HepG2 (cell line): Measurements from ENCODE around the gene AGAP3. TPM values are rescaled to one million over a fixed set of nuclear protein-coding genes. Genes with fewer than 3 reads are reported as not detected.

Experiments
- CBX2 ChIP-seq, 2 experiments: fragments of 200-600 bp in 1 of 2; sonication (generic); formaldehyde crosslinking in 1 of 2; IDR thresholded peaks; 2 replicates each; pipeline versions ENCODE4 v1.7.0 to v1.8.1; 2018 to 2022; ENCODE audit warnings: low read depth in 2 of 2, low read length in 1 of 2, mild to moderate bottlenecking in 1 of 2, missing genetic modification reagents in 1 of 2
- EEA1 ChIP-seq: sonication (generic); formaldehyde crosslinking; IDR thresholded peaks from 2 replicates; pipeline ENCODE4 v1.5.1; 2020; ENCODE audit warnings: mild to moderate bottlenecking, missing genetic modification reagents, borderline replicate concordance
- ELF1 ChIP-seq: sonication (generic); formaldehyde crosslinking; IDR thresholded peaks from 2 replicates; pipeline ENCODE4 v1.4.0; 2020; ENCODE audit warnings: missing genetic modification reagents
- FLYWCH1 ChIP-seq: sonication (generic); formaldehyde crosslinking; IDR thresholded peaks from 2 replicates; pipeline ENCODE4 v1.8.1; 2023; ENCODE audit warnings: mild to moderate bottlenecking, missing genetic modification reagents
- HDAC1 ChIP-seq: sonication (generic); formaldehyde crosslinking; IDR thresholded peaks from 2 replicates; pipeline ENCODE4 v1.5.1; 2020; ENCODE audit warnings: mild to moderate bottlenecking, missing genetic modification reagents
- HNRNPL ChIP-seq: fragments of 200-400 bp; formaldehyde crosslinking; IDR thresholded peaks from 2 replicates; pipeline ENCODE4 v1.6.1; 2017; ENCODE audit warnings: mild to moderate bottlenecking, low read depth, low read length
- IRX3 ChIP-seq: sonication (generic); formaldehyde crosslinking; IDR thresholded peaks from 2 replicates; pipeline ENCODE4 v1.8.1; 2023; ENCODE audit warnings: mild to moderate bottlenecking, low read depth, missing genetic modification reagents, borderline replicate concordance
- KMT2A ChIP-seq: sonication (generic); formaldehyde crosslinking; IDR thresholded peaks from 2 replicates; pipeline ENCODE4 v1.4.0; 2020; ENCODE audit warnings: missing genetic modification reagents
- ZBTB42 ChIP-seq: sonication (generic); formaldehyde crosslinking; IDR thresholded peaks from 2 replicates; pipeline ENCODE4 v1.5.0; 2020; ENCODE audit warnings: mild to moderate bottlenecking, missing genetic modification reagents
- ZC3H4 ChIP-seq: sonication (generic); formaldehyde crosslinking; IDR thresholded peaks from 2 replicates; pipeline ENCODE4 v1.4.0; 2020; ENCODE audit warnings: missing genetic modification reagents, borderline replicate concordance
- ZFP36L1 ChIP-seq: sonication (generic); formaldehyde crosslinking; IDR thresholded peaks from 2 replicates; pipeline ENCODE4 v1.8.0; 2022; ENCODE audit warnings: mild to moderate bottlenecking, missing genetic modification reagents, moderate library complexity
- ZNF501 ChIP-seq: sonication (generic); formaldehyde crosslinking; IDR thresholded peaks from 2 replicates; pipeline ENCODE4 v1.5.1; 2020; ENCODE audit warnings: mild to moderate bottlenecking, moderate library complexity, missing genetic modification reagents
- ZNF777 ChIP-seq: sonication (generic); formaldehyde crosslinking; IDR thresholded peaks from 2 replicates; pipeline ENCODE4 v1.4.0; 2020; ENCODE audit warnings: missing genetic modification reagents
- ZSCAN20 ChIP-seq: sonication (generic); formaldehyde crosslinking; IDR thresholded peaks from 2 replicates; pipeline ENCODE4 v1.4.0; 2020; ENCODE audit warnings: missing genetic modification reagents, mild to moderate bottlenecking, borderline replicate concordance
- polyA plus RNA-seq, 8 experiments: library from polyadenylated mRNA; depleted of rRNA in 3 of 8; stranded (reverse) in 7 of 8; unstranded in 1 of 8; fragments of >200 nt; fragmentation: Illumina TruSeq in 4 of 8; extraction: Trizol in 4 of 8; gene quantifications; 2 replicates each; pipeline versions ENCODE4 v1.2.1 to v1.2.3, GENCODE V29; 2011 to 2016; ENCODE audit warnings: low read depth in 4 of 8, missing spikeins in 1 of 8, mixed read lengths in 1 of 8; ENCODE audit not compliant: insufficient read depth in 1 of 8
- total RNA-seq, 5 experiments: library from RNA; depleted of rRNA; stranded (reverse); fragments of >200 nt; fragmentation: Illumina TruSeq; extraction: Trizol; gene quantifications; 2 replicates each; pipeline ENCODE4 v1.2.3, GENCODE V29; 2016; ENCODE audit warnings: low read depth in 1 of 5
- TF ChIP-seq, protein P1 (sequence below): sonication (generic); formaldehyde crosslinking; IDR thresholded peaks from 2 replicates; pipeline ENCODE4 v1.4.0; 2020; ENCODE audit warnings: missing genetic modification reagents, borderline replicate concordance
- TF ChIP-seq, protein P2 (sequence below), 2 experiments: sonication (generic) in 1 of 2; formaldehyde crosslinking in 1 of 2; IDR thresholded peaks; 2 replicates each; pipeline versions ENCODE4 v1.4.0 to v1.6.1; 2016 to 2020; ENCODE audit warnings: borderline replicate concordance in 1 of 2, low read depth in 1 of 2, mild to moderate bottlenecking in 1 of 2, missing genetic modification reagents in 1 of 2
- TF ChIP-seq, protein P3 (sequence below): sonication (generic); formaldehyde crosslinking; IDR thresholded peaks from 2 replicates; pipeline ENCODE4 v1.8.1; 2023; ENCODE audit warnings: missing genetic modification reagents, inconsistent platforms, borderline replicate concordance
- TF ChIP-seq, protein P4 (sequence below): sonication (generic); formaldehyde crosslinking; IDR thresholded peaks from 2 replicates; pipeline ENCODE4 v1.5.0; 2020; ENCODE audit warnings: mild to moderate bottlenecking, missing genetic modification reagents, moderate library complexity

AGAP3 gene
- total and polyA plus RNA-seq, 2 of the 13 experiments (the other 11 are each of a cell fraction or from before 2014, with no cell fraction given): 31.3 to 61.4 TPM

GRCh38 chr7:151083071-151083823 is 3.0 kb upstream of the AGAP3 start, which contains the start of gene TMUB1 (continued):
- TF ChIP-seq, protein P1, sequence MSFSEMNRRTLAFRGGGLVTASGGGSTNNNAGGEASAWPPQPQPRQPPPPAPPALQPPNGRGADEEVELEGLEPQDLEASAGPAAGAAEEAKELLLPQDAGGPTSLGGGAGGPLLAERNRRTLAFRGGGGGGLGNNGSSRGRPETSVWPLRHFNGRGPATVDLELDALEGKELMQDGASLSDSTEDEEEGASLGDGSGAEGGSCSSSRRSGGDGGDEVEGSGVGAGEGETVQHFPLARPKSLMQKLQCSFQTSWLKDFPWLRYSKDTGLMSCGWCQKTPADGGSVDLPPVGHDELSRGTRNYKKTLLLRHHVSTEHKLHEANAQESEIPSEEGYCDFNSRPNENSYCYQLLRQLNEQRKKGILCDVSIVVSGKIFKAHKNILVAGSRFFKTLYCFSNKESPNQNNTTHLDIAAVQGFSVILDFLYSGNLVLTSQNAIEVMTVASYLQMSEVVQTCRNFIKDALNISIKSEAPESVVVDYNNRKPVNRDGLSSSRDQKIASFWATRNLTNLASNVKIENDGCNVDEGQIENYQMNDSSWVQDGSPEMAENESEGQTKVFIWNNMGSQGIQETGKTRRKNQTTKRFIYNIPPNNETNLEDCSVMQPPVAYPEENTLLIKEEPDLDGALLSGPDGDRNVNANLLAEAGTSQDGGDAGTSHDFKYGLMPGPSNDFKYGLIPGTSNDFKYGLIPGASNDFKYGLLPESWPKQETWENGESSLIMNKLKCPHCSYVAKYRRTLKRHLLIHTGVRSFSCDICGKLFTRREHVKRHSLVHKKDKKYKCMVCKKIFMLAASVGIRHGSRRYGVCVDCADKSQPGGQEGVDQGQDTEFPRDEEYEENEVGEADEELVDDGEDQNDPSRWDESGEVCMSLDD (CRISPR knock-in tag): no peak
- TF ChIP-seq, protein P2, sequence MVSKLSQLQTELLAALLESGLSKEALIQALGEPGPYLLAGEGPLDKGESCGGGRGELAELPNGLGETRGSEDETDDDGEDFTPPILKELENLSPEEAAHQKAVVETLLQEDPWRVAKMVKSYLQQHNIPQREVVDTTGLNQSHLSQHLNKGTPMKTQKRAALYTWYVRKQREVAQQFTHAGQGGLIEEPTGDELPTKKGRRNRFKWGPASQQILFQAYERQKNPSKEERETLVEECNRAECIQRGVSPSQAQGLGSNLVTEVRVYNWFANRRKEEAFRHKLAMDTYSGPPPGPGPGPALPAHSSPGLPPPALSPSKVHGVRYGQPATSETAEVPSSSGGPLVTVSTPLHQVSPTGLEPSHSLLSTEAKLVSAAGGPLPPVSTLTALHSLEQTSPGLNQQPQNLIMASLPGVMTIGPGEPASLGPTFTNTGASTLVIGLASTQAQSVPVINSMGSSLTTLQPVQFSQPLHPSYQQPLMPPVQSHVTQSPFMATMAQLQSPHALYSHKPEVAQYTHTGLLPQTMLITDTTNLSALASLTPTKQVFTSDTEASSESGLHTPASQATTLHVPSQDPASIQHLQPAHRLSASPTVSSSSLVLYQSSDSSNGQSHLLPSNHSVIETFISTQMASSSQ (IDR thresholded peaks at IDR 0.05; ENCODE audit: low read depth): no peak
- TF ChIP-seq, protein P2 (CRISPR knock-in tag; IDR thresholded peaks at IDR 0.05; ENCODE audit: borderline replicate concordance): no peak
- no peak for TF ChIP-seq ZSCAN20 (CRISPR knock-in tag)
- TF ChIP-seq, protein P3, sequence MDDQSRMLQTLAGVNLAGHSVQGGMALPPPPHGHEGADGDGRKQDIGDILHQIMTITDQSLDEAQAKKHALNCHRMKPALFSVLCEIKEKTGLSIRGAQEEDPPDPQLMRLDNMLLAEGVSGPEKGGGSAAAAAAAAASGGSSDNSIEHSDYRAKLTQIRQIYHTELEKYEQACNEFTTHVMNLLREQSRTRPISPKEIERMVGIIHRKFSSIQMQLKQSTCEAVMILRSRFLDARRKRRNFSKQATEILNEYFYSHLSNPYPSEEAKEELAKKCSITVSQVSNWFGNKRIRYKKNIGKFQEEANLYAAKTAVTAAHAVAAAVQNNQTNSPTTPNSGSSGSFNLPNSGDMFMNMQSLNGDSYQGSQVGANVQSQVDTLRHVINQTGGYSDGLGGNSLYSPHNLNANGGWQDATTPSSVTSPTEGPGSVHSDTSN (CRISPR knock-in tag): no peak
- 0 out of 2 replicates have a peak, but pooled peaks have one; percentile 45 for TF ChIP-seq ZNF501
- TF ChIP-seq EEA1: no peak
- no peak for TF ChIP-seq FLYWCH1 (CRISPR knock-in tag)
- no peak for TF ChIP-seq ZFP36L1
- TF ChIP-seq HDAC1 (CRISPR knock-in tag): peak; percentile 32; the same call in 1 of the 2 replicates
- TF ChIP-seq, protein P4, sequence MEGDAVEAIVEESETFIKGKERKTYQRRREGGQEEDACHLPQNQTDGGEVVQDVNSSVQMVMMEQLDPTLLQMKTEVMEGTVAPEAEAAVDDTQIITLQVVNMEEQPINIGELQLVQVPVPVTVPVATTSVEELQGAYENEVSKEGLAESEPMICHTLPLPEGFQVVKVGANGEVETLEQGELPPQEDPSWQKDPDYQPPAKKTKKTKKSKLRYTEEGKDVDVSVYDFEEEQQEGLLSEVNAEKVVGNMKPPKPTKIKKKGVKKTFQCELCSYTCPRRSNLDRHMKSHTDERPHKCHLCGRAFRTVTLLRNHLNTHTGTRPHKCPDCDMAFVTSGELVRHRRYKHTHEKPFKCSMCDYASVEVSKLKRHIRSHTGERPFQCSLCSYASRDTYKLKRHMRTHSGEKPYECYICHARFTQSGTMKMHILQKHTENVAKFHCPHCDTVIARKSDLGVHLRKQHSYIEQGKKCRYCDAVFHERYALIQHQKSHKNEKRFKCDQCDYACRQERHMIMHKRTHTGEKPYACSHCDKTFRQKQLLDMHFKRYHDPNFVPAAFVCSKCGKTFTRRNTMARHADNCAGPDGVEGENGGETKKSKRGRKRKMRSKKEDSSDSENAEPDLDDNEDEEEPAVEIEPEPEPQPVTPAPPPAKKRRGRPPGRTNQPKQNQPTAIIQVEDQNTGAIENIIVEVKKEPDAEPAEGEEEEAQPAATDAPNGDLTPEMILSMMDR (CRISPR knock-in tag): no peak
- no peak for TF ChIP-seq HNRNPL
- peak; percentile 83 for TF ChIP-seq ELF1 (CRISPR knock-in tag)
- TF ChIP-seq IRX3 (CRISPR knock-in tag): no peak
- TF ChIP-seq CBX2 (IDR thresholded peaks at IDR 0.05; ENCODE audit: low read depth, low read length): no peak
- no peak for TF ChIP-seq CBX2 (CRISPR knock-in tag; IDR thresholded peaks at IDR 0.05; ENCODE audit: low read depth)
- TF ChIP-seq ZC3H4: no peak
- no peak for TF ChIP-seq KMT2A (CRISPR knock-in tag)
- peak; percentile 60; the same call in 1 of the 2 replicates for TF ChIP-seq ZNF777 (CRISPR knock-in tag)
- TF ChIP-seq ZBTB42 (CRISPR knock-in tag): no peak
